HepG2 (cell line): ENCODE data around the gene GSG1. TPM values are rescaled to one million over a fixed set of nuclear protein-coding genes. Genes with fewer than 3 reads are reported as not detected.

ENCODE experiments used
- ATAC-seq: fragments of 200-7000 bp; cut with Tn5 transposase; 3 replicates; pipeline ENCODE4 v1.9.1; 2020; ENCODE audit warnings: mild to moderate bottlenecking, moderate library complexity
- BruUV-seq: library from RNA; stranded (reverse); fragments of 400-500 nt; replicated peaks from 2 replicates; lab custom pipeline; 2021; lab: Mats Ljungman, UMichigan
- CTCF ChIA-PET: fragments of 300-600 bp; formaldehyde crosslinking; extraction: SDS; loops from one replicate; lab custom pipeline; 2021; ENCODE audit warnings: low total read pairs, inconsistent platforms, low intra/inter-chr PET ratio; lab: Yijun Ruan, JAX
- POLR2A ChIA-PET: fragments of 350-600 bp; sonication (Branson Sonifier 250); formaldehyde crosslinking; loops from one replicate; lab custom pipeline; 2020; ENCODE audit warnings: antibody characterized with exemption, inconsistent platforms; lab: Yijun Ruan, JAX
- DNase-seq: peaks from one replicate; pipeline ENCODE4 v3.0.0-alpha.2; 2015; ENCODE audit warnings: low spot score
- FAIRE-seq: peaks from 3 replicates; lab custom pipeline; 2011; peaks lifted over from hg19 to GRCh38; lab: Jason Lieb, UNC
- H2AFZ ChIP-seq: one replicate; pipeline ENCODE4 v1.6.1; 2011; ENCODE audit warnings: low read length, inconsistent platforms
- H3K27ac ChIP-seq: fragments of 300-600 bp; 3 replicates; pipeline ENCODE4 v1.8.0; 2011; ENCODE audit warnings: mixed run types, mild to moderate bottlenecking, mixed read lengths, low read length, inconsistent platforms; ENCODE audit not compliant: insufficient read depth; ENCODE audit errors: extremely low read length
- H3K27me3 ChIP-seq, 2 experiments: fragments of 200-600 bp in 1 of 2; 2 replicates in 1 of 2; 3 replicates in 1 of 2; pipeline versions ENCODE4 v1.6.0 to v1.8.0; 2011; ENCODE audit warnings: low read length in 2 of 2, mild to moderate bottlenecking in 2 of 2, moderate library complexity in 2 of 2, inconsistent platforms in 1 of 2; ENCODE audit not compliant: insufficient read depth in 2 of 2, control insufficient read depth in 1 of 2
- H3K36me3 ChIP-seq, 2 experiments: fragments of 200-600 bp in 1 of 2; replicated peaks in 1 of 2; 2 replicates in 1 of 2; 3 replicates in 1 of 2; pipeline versions ENCODE4 v1.5.1 to v1.8.0; 2011; ENCODE audit warnings: low read length in 2 of 2, inconsistent platforms in 1 of 2; ENCODE audit not compliant: insufficient read depth in 2 of 2, control insufficient read depth in 1 of 2
- H3K4me1 ChIP-seq: 2 replicates; pipeline ENCODE4 v1.5.1; 2012; ENCODE audit warnings: low read length, inconsistent platforms; ENCODE audit not compliant: insufficient read depth
- H3K4me2 ChIP-seq: 2 replicates; pipeline ENCODE4 v1.6.0; 2011; ENCODE audit warnings: low read depth, low read length, inconsistent platforms
- H3K4me3 ChIP-seq, 3 experiments: fragments of 200-600 bp in 1 of 3; sonication (generic), shearing (Covaris generic) in 1 of 3; replicated peaks in 1 of 3; 2 replicates each; pipeline ENCODE4 v1.5.1; 2011 to 2016; ENCODE audit warnings: low read length in 3 of 3, inconsistent platforms in 2 of 3, low read depth in 2 of 3, mild to moderate bottlenecking in 2 of 3, control low read depth in 1 of 3, mixed read lengths in 1 of 3; ENCODE audit not compliant: insufficient read depth in 1 of 3
- H3K79me2 ChIP-seq: one replicate; pipeline ENCODE4 v1.6.1; 2011; ENCODE audit warnings: low read length, inconsistent platforms; ENCODE audit not compliant: insufficient read depth
- H3K9ac ChIP-seq: 2 replicates; pipeline ENCODE4 v1.6.0; 2011; ENCODE audit warnings: mild to moderate bottlenecking, low read depth, low read length, inconsistent platforms; ENCODE audit not compliant: insufficient read depth
- H3K9me3 ChIP-seq: 2 replicates; pipeline ENCODE4 v1.5.1; 2012; ENCODE audit warnings: mild to moderate bottlenecking, low read length
- H4K20me1 ChIP-seq: 2 replicates; pipeline ENCODE4 v1.6.0; 2011; ENCODE audit warnings: inconsistent platforms, mild to moderate bottlenecking, low read length, moderate library complexity; ENCODE audit not compliant: insufficient read depth
- BORCS8-MEF2B ChIP-seq: sonication (generic); formaldehyde crosslinking; IDR thresholded peaks from 2 replicates; pipeline ENCODE4 v1.8.0; 2022; ENCODE audit warnings: mild to moderate bottlenecking, missing genetic modification reagents
- GPBP1L1 ChIP-seq: sonication (generic); formaldehyde crosslinking; IDR thresholded peaks from 2 replicates; pipeline ENCODE4 v1.5.0; 2020; ENCODE audit warnings: mild to moderate bottlenecking, missing genetic modification reagents
- ISX ChIP-seq: sonication (generic); formaldehyde crosslinking; conservative IDR thresholded peaks from 2 replicates; pipeline ENCODE4 v1.5.0; 2020; ENCODE audit warnings: missing genetic modification reagents
- MATR3 ChIP-seq: sonication (generic); formaldehyde crosslinking; IDR thresholded peaks from 2 replicates; pipeline ENCODE4 v1.4.0; 2020; ENCODE audit warnings: missing genetic modification reagents
- MIER3 ChIP-seq: IDR thresholded peaks from 2 replicates; pipeline ENCODE4 v1.6.1; 2016; ENCODE audit warnings: missing compliant biosample characterization, borderline replicate concordance
- MNT ChIP-seq: fragments of 450-650 bp; IDR thresholded peaks from 2 replicates; pipeline ENCODE4 v1.6.1; 2016
- MTA3 ChIP-seq: sonication (generic); formaldehyde crosslinking; IDR thresholded peaks from 2 replicates; pipeline ENCODE4 v1.4.0; 2020; ENCODE audit warnings: missing genetic modification reagents
- REL ChIP-seq: sonication (generic); formaldehyde crosslinking; conservative IDR thresholded peaks from 2 replicates; pipeline ENCODE4 v1.8.0; 2022; ENCODE audit warnings: mild to moderate bottlenecking, missing genetic modification reagents, moderate library complexity
- SIX1 ChIP-seq: sonication (generic); formaldehyde crosslinking; IDR thresholded peaks from 2 replicates; pipeline ENCODE4 v1.4.0; 2020; ENCODE audit warnings: missing genetic modification reagents, borderline replicate concordance
- TOE1 ChIP-seq: sonication (generic); formaldehyde crosslinking; IDR thresholded peaks from 2 replicates; pipeline ENCODE4 v1.4.0; 2020; ENCODE audit warnings: mild to moderate bottlenecking, missing genetic modification reagents
- ZNF331 ChIP-seq: sonication (generic); formaldehyde crosslinking; IDR thresholded peaks from 2 replicates; pipeline ENCODE4 v1.4.0; 2020; ENCODE audit warnings: missing genetic modification reagents
- ZNF616 ChIP-seq: sonication (generic); formaldehyde crosslinking; IDR thresholded peaks from 2 replicates; pipeline ENCODE4 v1.5.0; 2020; ENCODE audit warnings: low read depth, mild to moderate bottlenecking, missing genetic modification reagents
- ZNF761 ChIP-seq: sonication (generic); formaldehyde crosslinking; conservative IDR thresholded peaks from 2 replicates; pipeline ENCODE4 v1.4.0; 2020; ENCODE audit warnings: mild to moderate bottlenecking, missing genetic modification reagents
- ZNF841 ChIP-seq: sonication (generic); formaldehyde crosslinking; IDR thresholded peaks from 2 replicates; pipeline ENCODE4 v1.8.1; 2023; ENCODE audit warnings: missing genetic modification reagents, borderline replicate concordance
- whole genome bisulfite sequencing: methylation state at CpG from one replicate; pipeline ENCODE4 v1.1.6; 2017; ENCODE audit warnings: low lambda C conversion rate; 5-methylcytosine and 5-hydroxymethylcytosine counted together
- in situ Hi-C: cut with HindIII; loops from 2 replicates; pipeline ENCODE4 v1.10.0; 2017; ENCODE audit warnings: low pct_unique_long_range_greater_than_20kb; ENCODE audit not compliant: extremely low pct_ligation_motif_present
- intact Hi-C: fragments of 100-400 bp; cut with micrococcal nuclease; formaldehyde crosslinking; loops from one replicate; pipeline ENCODE4 v1.10.0; 2022; ENCODE audit not compliant: unreplicated experiment
- polyA plus RNA-seq, 8 experiments: library from polyadenylated mRNA; depleted of rRNA in 3 of 8; stranded (reverse) in 7 of 8; unstranded in 1 of 8; fragments of >200 nt; fragmentation: Illumina TruSeq in 4 of 8; extraction: Trizol in 4 of 8; gene quantifications; 2 replicates each; pipeline versions ENCODE4 v1.2.1 to v1.2.3, GENCODE V29; 2011 to 2016; ENCODE audit warnings: low read depth in 4 of 8, missing spikeins in 1 of 8, mixed read lengths in 1 of 8; ENCODE audit not compliant: insufficient read depth in 1 of 8
- total RNA-seq, 5 experiments: library from RNA; depleted of rRNA; stranded (reverse); fragments of >200 nt; fragmentation: Illumina TruSeq; extraction: Trizol; gene quantifications; 2 replicates each; pipeline ENCODE4 v1.2.3, GENCODE V29; 2016; ENCODE audit warnings: low read depth in 1 of 5
- TF ChIP-seq, protein P1 (sequence below): sonication (generic); formaldehyde crosslinking; conservative IDR thresholded peaks from 2 replicates; pipeline ENCODE4 v1.4.0; 2020; ENCODE audit warnings: missing genetic modification reagents
- TF ChIP-seq, protein P2 (sequence below): sonication (generic); formaldehyde crosslinking; IDR thresholded peaks from 2 replicates; pipeline ENCODE4 v1.4.0; 2020; ENCODE audit warnings: missing genetic modification reagents, borderline replicate concordance
- TF ChIP-seq, protein P3 (sequence below): sonication (generic); formaldehyde crosslinking; IDR thresholded peaks from 2 replicates; pipeline ENCODE4 v1.4.0; 2020; ENCODE audit warnings: missing genetic modification reagents
- TF ChIP-seq, protein P4 (sequence below): sonication (generic); formaldehyde crosslinking; IDR thresholded peaks from 2 replicates; pipeline ENCODE4 v1.8.0; 2022; ENCODE audit warnings: mild to moderate bottlenecking, missing genetic modification reagents

Gene GSG1
- total and polyA plus RNA-seq, 2 of the 13 experiments (the other 11 are each of a cell fraction or from before 2014, with no cell fraction given) = not detected

- FAIRE-seq = no peak
- no peaks in the 10 kb centered on the region for H3K36me3 ChIP-seq
- H4K20me1 ChIP-seq = no peaks in the 10 kb centered on the region
- H3K4me2 ChIP-seq = peak overlapping the region; percentile 81
- TF ChIP-seq, protein P1, sequence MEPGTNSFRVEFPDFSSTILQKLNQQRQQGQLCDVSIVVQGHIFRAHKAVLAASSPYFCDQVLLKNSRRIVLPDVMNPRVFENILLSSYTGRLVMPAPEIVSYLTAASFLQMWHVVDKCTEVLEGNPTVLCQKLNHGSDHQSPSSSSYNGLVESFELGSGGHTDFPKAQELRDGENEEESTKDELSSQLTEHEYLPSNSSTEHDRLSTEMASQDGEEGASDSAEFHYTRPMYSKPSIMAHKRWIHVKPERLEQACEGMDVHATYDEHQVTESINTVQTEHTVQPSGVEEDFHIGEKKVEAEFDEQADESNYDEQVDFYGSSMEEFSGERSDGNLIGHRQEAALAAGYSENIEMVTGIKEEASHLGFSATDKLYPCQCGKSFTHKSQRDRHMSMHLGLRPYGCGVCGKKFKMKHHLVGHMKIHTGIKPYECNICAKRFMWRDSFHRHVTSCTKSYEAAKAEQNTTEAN (CRISPR knock-in tag) = no peak
- TF ChIP-seq REL (CRISPR knock-in tag) (no peak), TOE1 (CRISPR knock-in tag) (no peak), MATR3 (CRISPR knock-in tag) (no peak), ZNF761 (CRISPR knock-in tag) (no peak), ZNF841 (CRISPR knock-in tag) (no peak), GPBP1L1 (CRISPR knock-in tag) (no peak), BORCS8-MEF2B (CRISPR knock-in tag) (no peak), SIX1 (no peak), ZNF331 (no peak), MTA3 (no peak), MIER3 (CRISPR knock-in tag) (no peak), ISX (CRISPR knock-in tag) (no peak), MNT (no peak), ZNF616 (CRISPR knock-in tag) (no peak)
- TF ChIP-seq, protein P2, sequence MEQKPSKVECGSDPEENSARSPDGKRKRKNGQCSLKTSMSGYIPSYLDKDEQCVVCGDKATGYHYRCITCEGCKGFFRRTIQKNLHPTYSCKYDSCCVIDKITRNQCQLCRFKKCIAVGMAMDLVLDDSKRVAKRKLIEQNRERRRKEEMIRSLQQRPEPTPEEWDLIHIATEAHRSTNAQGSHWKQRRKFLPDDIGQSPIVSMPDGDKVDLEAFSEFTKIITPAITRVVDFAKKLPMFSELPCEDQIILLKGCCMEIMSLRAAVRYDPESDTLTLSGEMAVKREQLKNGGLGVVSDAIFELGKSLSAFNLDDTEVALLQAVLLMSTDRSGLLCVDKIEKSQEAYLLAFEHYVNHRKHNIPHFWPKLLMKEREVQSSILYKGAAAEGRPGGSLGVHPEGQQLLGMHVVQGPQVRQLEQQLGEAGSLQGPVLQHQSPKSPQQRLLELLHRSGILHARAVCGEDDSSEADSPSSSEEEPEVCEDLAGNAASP = no peak
- TF ChIP-seq, protein P3, sequence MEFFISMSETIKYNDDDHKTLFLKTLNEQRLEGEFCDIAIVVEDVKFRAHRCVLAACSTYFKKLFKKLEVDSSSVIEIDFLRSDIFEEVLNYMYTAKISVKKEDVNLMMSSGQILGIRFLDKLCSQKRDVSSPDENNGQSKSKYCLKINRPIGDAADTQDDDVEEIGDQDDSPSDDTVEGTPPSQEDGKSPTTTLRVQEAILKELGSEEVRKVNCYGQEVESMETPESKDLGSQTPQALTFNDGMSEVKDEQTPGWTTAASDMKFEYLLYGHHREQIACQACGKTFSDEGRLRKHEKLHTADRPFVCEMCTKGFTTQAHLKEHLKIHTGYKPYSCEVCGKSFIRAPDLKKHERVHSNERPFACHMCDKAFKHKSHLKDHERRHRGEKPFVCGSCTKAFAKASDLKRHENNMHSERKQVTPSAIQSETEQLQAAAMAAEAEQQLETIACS (CRISPR knock-in tag) = no peak
- TF ChIP-seq, protein P4, sequence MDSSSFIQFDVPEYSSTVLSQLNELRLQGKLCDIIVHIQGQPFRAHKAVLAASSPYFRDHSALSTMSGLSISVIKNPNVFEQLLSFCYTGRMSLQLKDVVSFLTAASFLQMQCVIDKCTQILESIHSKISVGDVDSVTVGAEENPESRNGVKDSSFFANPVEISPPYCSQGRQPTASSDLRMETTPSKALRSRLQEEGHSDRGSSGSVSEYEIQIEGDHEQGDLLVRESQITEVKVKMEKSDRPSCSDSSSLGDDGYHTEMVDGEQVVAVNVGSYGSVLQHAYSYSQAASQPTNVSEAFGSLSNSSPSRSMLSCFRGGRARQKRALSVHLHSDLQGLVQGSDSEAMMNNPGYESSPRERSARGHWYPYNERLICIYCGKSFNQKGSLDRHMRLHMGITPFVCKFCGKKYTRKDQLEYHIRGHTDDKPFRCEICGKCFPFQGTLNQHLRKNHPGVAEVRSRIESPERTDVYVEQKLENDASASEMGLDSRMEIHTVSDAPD (CRISPR knock-in tag) = no peak
- TF ChIP-seq, all 625 proteins: peak for 0
- ATAC-seq (no peak), DNase-seq (no peak)
- H3K4me3 ChIP-seq = peak overlapping the region in 1 of 3 experiments; percentile 12; a peak in 1 of 6 replicates
- no peaks in the 10 kb centered on the region for H3K79me2 ChIP-seq
- H2AFZ ChIP-seq = no peak overlapping the region
- no peak overlapping the region for H3K27ac ChIP-seq
- WGBS = 13% methylated on average over 6 of the region's 6 CpGs
- no peak overlapping the region; the same call in 1 of the 2 replicates for H3K9ac ChIP-seq
- ChIA-PET POLR2A (no interaction called here), CTCF (interaction anchor here (1.7 kb wide), 1 partner anchor 111 kb away, joined by 5 read pairs; no protein-coding TSS in a partner anchor)
- peaks cover 0 to 47% of the 10 kb centered on the region in 2 experiments; a peak in 3 of 5 replicates for H3K27me3 ChIP-seq
- H3K9me3 ChIP-seq = no peaks in the 10 kb centered on the region
- in situ Hi-C loops (no loop called here), intact Hi-C loops (loop anchor here (5.0 to 10.0 kb wide), 2 partner anchors 98 to 176 kb away; partner anchors contain the start of gene HEBP1)
- BruUV-seq = no TSS peak
- peaks cover 40% of the 10 kb centered on the region for H3K4me1 ChIP-seq
Observed at GRCh38 chr12:13100605-13100881, 2.9 kb downstream of the GSG1 start.
